Activated CD8-positive, alpha-beta memory T cell treated with anti-CD3 and anti-CD28 coated beads, Interleukin-2, amount 10 ng/mL, durations not matched to agents 7 days and 5 days (primary cell): ENCODE results near the gene MAP3K3. TPM values are rescaled to one million over a fixed set of nuclear protein-coding genes. Genes with fewer than 3 reads are reported as not detected.
"Not testable (repeated sequence)": the region's sequence is repeated elsewhere in the genome, so short reads cannot be mapped to it uniquely, and the experiment has no call there.

Source experiments
- ATAC-seq: fragments of 150-1000 bp; cut with Tn5 transposase; one replicate; pipeline ENCODE4 v1.10.0; 2021; ENCODE audit warnings: moderate library complexity
- CTCF ChIA-PET: fragments of 350-600 bp; sonication (Branson Sonifier 250); formaldehyde crosslinking; loops from one replicate; lab custom pipeline; 2021; ENCODE audit warnings: antibody characterized with exemption; lab: Charles Lee
- DNase-seq: peaks from one replicate; pipeline ENCODE4 v3.0.0-alpha.2; 2020
- H3K27ac Mint-ChIP-seq: one replicate; pipeline ENCODE4 v1.8.0; 2021; ENCODE audit warnings: mild to moderate bottlenecking, mixed read lengths
- H3K27me3 Mint-ChIP-seq: one replicate; pipeline ENCODE4 v1.8.0; 2021; ENCODE audit warnings: mixed read lengths
- H3K36me3 Mint-ChIP-seq: one replicate; pipeline ENCODE4 v1.8.0; 2021; ENCODE audit warnings: mild to moderate bottlenecking, mixed read lengths
- H3K4me1 Mint-ChIP-seq: one replicate; pipeline ENCODE4 v1.8.0; 2021; ENCODE audit warnings: mixed read lengths
- H3K4me3 Mint-ChIP-seq: one replicate; pipeline ENCODE4 v1.8.0; 2021; ENCODE audit warnings: mild to moderate bottlenecking, moderate library complexity, mixed read lengths
- H3K9me3 Mint-ChIP-seq: one replicate; pipeline ENCODE4 v1.8.0; 2022; ENCODE audit warnings: low read depth, mixed read lengths
- total RNA-seq, 2 experiments: library from RNA; stranded (reverse); gene quantifications; one replicate each; pipeline ENCODE4 v1.2.3, GENCODE V29; 2021

Gene MAP3K3
- total RNA-seq, 2 experiments from 2014 or later, result 29.0 to 36.5 TPM

DNA sequence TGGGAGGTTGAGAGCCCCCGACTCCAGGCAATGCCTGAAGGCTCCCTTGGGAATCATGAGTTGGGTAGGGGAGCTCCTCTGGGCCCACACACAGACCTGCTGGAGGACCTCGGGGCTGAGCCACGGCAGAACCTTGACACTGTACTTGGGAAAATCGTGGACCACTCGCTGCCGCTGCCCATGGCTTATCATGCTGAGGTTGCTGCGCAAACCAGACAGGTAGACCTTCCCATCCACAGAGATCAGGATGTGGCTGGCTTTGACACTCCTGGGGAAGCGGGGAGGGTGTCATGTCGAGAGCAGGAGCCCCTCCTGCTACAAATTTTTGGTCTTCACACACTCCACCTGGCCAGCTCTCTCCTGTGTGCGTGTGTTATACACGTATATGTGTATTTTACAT is 84.9 kb downstream of the MAP3K3 start:
- no peak overlapping the region for H3K4me3 Mint-ChIP-seq
- peaks cover 32% of the 10 kb centered on the region for H3K36me3 Mint-ChIP-seq
- CTCF ChIA-PET, result interaction anchor here (0.7 to 10.7 kb wide), 7 partner anchors 8 to 549 kb away, joined by 3 to 133 read pairs (median 4); no protein-coding TSS in a partner anchor
- peak; percentile 41 for DNase-seq
- H3K4me1 Mint-ChIP-seq, result peaks cover 69% of the 10 kb centered on the region
- H3K27ac Mint-ChIP-seq, result peak overlapping the region; percentile 71
- H3K9me3 Mint-ChIP-seq, result no peaks in the 10 kb centered on the region
- no peaks in the 10 kb centered on the region for H3K27me3 Mint-ChIP-seq
- ATAC-seq, result peak; percentile 2

DNA sequence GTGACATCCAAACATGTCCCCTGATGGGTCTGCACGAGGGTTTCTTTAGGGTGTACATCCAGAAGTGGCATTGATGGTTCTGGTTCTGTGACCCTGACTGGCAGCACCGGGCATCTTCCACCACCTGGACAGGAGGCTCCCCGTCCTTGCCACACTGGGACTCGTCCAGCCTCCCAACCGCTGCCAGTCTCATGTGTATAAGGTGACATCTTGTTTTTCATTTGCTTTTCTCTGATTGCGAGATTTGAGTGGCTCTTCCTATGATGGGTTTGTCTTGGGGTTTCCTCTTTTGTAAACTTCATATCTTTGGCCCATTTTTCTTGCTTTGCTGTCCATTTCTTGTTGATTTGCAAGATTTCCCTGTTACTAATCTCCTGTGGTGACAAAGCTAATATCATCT is 86.9 kb downstream of the MAP3K3 start:
- no peak overlapping the region for H3K4me3 Mint-ChIP-seq
- CTCF ChIA-PET, result interaction anchor here (0.7 to 10.7 kb wide), 13 partner anchors 8 to 283 kb away, joined by 3 to 133 read pairs (median 13); partner anchors contain the start of genes CCDC47, DDX42 and LIMD2
- no peaks in the 10 kb centered on the region for H3K9me3 Mint-ChIP-seq
- peaks cover 50% of the 10 kb centered on the region for H3K4me1 Mint-ChIP-seq
- H3K27ac Mint-ChIP-seq, result peak overlapping the region; percentile 21
- no peaks in the 10 kb centered on the region for H3K27me3 Mint-ChIP-seq
- H3K36me3 Mint-ChIP-seq, result peaks cover 25% of the 10 kb centered on the region
- no peak for DNase-seq
- no peak for ATAC-seq

DNA sequence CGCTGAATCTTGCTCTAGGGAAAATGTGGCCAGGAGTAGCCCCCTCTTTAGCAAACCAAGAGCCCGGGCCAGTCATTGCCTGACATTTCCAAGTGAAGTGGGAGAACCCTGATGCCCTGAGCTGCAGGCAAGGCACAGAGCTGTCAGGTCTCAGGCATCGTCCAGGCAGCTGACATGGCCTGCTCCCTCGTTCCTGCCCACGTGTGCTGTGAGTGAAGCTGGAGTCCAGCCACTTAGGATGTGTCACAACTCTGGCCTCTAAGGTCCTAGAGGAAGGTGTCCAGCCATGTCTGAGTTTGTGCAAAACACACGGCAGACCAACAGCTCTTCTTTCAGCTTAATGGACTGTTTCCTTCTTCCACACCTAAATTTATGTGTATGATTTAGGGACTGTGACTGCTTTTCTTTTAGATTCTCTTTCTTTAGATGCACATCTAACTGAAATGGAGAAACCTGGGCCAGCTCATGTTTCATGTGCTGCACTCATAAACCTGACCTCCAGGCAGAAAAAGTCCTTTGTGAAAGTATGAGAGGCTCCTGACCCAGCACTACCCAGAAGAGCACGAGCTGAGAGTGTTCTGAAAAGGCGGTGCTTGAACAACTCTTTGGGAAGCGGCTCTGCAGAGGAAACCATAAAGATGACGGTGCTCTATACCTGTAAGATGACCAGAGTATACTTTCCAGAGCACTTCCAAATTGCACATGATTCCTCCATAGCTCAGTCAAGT is 92.5 kb downstream of the MAP3K3 start:
- CTCF ChIA-PET, result interaction anchor here (1.4 to 10.7 kb wide), 3 partner anchors 9 to 23 kb away, joined by 4 to 133 read pairs (median 12); no protein-coding TSS in a partner anchor
- no peak overlapping the region for H3K4me3 Mint-ChIP-seq
- no peaks in the 10 kb centered on the region for H3K27me3 Mint-ChIP-seq
- ATAC-seq, result no peak
- H3K4me1 Mint-ChIP-seq, result peaks cover 4% of the 10 kb centered on the region
- no peaks in the 10 kb centered on the region for H3K9me3 Mint-ChIP-seq
- no peak overlapping the region for H3K27ac Mint-ChIP-seq
- peak; percentile 31 for DNase-seq
- H3K36me3 Mint-ChIP-seq, result peaks cover 17% of the 10 kb centered on the region

DNA sequence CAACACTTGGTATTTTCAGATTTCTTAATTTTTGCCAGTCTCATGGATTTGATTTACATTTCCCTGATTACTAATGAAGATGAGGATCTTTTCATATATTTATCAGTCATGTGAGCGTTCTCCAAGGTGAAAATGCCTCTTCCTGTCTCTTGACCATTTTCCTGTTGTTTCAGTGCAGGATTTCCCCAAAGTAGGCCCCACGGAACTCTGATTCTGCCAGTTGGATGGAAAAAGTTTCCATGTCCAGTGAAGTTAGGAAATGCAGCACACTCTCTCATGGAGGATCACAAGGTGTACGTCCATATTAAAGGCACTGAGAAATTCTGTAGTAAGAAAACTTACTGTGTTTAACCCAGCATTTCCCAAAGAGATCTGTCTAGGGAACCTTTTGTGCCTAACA is 94.2 kb downstream of the MAP3K3 start:
- no peak overlapping the region for H3K27ac Mint-ChIP-seq
- no peaks in the 10 kb centered on the region for H3K4me1 Mint-ChIP-seq

GRCh38 chr17:63718988-63719387 is 96.8 kb downstream of the MAP3K3 start:
- Mint-ChIP-seq H3K36me3 (peaks cover 10% of the 10 kb centered on the region), H3K27me3 (no peaks in the 10 kb centered on the region), H3K9me3 (no peaks in the 10 kb centered on the region), H3K27ac (no peak overlapping the region), H3K4me3 (no peak overlapping the region), H3K4me1 (no peaks in the 10 kb centered on the region)
- ATAC-seq (no peak), DNase-seq (no peak)
- CTCF ChIA-PET, result interaction anchor here (3.6 kb wide), 1 partner anchor 9 kb away, joined by 17 read pairs; no protein-coding TSS in a partner anchor

More for the DNA sequence above, 94.2 kb downstream of the MAP3K3 start:
- CTCF ChIA-PET, result interaction anchor here (1.0 to 3.1 kb wide), 3 partner anchors 9 to 19 kb away, joined by 3 to 12 read pairs (median 4); no protein-coding TSS in a partner anchor
- Mint-ChIP-seq H3K9me3 (no peaks in the 10 kb centered on the region), H3K36me3 (peaks cover 13% of the 10 kb centered on the region), H3K4me3 (no peak overlapping the region), H3K27me3 (no peaks in the 10 kb centered on the region)
- ATAC-seq (no peak), DNase-seq (no peak)

DNA sequence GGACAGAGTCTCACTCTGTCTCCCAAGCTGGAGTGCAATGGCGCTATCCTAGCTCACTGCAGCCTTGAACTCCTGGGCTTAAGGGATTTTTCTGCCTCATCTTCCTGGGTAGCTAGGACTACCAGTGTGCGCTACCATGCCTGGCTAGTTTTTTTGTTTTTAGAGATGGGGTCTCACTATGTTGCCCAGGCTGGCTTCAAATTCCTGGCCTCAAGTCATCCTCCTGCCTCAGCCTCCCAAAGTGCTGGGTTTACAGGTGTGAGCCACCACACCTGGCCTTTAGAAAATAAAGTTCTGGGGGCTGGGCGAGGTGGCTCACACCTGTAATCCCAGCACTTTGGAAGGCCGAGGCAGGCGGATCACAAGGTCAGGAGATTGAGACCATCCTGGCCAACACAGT is 98.0 kb downstream of the MAP3K3 start:
- not testable (repeated sequence) for H3K4me3 Mint-ChIP-seq, H3K27me3 Mint-ChIP-seq, H3K4me1 Mint-ChIP-seq, DNase-seq, H3K9me3 Mint-ChIP-seq, H3K27ac Mint-ChIP-seq, ATAC-seq
- H3K36me3 Mint-ChIP-seq, result peaks cover 11% of the 10 kb centered on the region
- CTCF ChIA-PET, result interaction anchor here (1.1 to 3.6 kb wide), 2 partner anchors 9 to 10 kb away, joined by 4 to 17 read pairs; no protein-coding TSS in a partner anchor

DNA sequence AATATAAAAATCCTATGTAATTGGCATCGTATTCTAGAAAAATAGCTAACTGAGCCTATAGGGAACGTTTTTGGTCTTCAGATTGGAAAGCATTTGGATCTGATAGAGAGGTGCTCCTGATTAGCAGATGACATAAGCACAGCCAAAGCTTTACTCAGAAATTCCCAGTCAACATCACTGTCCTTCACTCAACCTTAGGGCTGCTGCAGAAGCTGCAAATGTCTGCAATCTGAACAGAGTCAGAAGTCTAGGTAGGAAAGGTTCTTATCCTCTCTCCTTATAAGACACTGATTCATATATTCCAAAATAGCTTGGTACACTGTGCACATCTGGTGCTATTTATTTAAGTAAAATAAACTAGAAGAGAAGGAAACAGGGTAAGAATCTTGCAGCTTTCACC is 100.2 kb downstream of the MAP3K3 start:
- H3K9me3 Mint-ChIP-seq, result no peaks in the 10 kb centered on the region
- DNase-seq (no peak), ATAC-seq (no peak)
- H3K27ac Mint-ChIP-seq, result no peak overlapping the region
- H3K27me3 Mint-ChIP-seq, result no peaks in the 10 kb centered on the region
- peaks cover 14% of the 10 kb centered on the region for H3K36me3 Mint-ChIP-seq
- CTCF ChIA-PET, result interaction anchor here (3.6 kb wide), 1 partner anchor 12 kb away, joined by 17 read pairs; no protein-coding TSS in a partner anchor
- H3K4me1 Mint-ChIP-seq, result no peaks in the 10 kb centered on the region
- H3K4me3 Mint-ChIP-seq, result no peak overlapping the region

- Mint-ChIP-seq H3K27me3 (no peaks in the 10 kb centered on the region), H3K36me3 (peaks cover 8% of the 10 kb centered on the region), H3K4me3 (no peak overlapping the region), H3K9me3 (no peaks in the 10 kb centered on the region), H3K27ac (no peak overlapping the region), H3K4me1 (peaks cover 16% of the 10 kb centered on the region)
- DNase-seq (no peak), ATAC-seq (no peak)
- CTCF ChIA-PET, result interaction anchor here (1.0 to 3.7 kb wide), 3 partner anchors 25 to 99 kb away, joined by 3 to 15 read pairs (median 4); no protein-coding TSS in a partner anchor
These were observed 113.5 kb downstream of the MAP3K3 start for GRCh38 chr17:63735691-63736090.

DNA sequence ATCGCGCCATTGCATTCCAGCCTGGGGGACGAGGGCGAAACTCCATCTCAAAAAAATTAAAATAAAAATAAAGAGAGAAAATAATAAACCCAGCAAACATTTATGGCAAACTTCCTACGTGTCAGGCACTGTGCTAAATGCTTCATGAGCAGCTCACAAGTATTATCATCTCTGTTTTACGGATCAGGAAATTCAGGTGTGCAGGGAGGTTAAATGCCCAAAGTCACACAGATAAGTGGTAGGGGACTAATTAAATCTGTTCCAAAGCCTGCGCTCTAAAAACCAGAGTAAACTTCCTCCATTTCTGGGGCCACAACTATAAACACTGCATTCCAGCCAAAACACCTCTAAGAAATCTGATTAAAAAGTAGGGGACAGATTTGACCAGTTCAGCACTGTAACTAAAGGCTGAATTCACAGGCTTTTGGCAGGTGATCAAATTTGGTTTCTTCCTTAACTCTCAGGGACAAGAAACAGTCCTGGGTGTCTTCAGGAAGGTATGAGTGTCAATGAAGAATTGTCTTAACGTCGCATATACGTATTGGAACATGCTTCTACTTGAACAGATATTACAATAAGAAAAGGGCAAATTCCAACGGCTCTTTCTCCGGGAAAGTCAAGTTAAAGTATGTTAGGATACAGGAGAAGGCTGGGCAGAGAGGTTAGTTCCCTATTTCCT is 118.4 kb downstream of the MAP3K3 start:
- ATAC-seq, result no peak
- H3K27me3 Mint-ChIP-seq, result no peaks in the 10 kb centered on the region
- H3K4me1 Mint-ChIP-seq, result peaks cover 26% of the 10 kb centered on the region
- H3K36me3 Mint-ChIP-seq, result peaks cover 10% of the 10 kb centered on the region
- DNase-seq, result no peak
- no peaks in the 10 kb centered on the region for H3K9me3 Mint-ChIP-seq
- H3K4me3 Mint-ChIP-seq, result peak overlapping the region; percentile 94
- H3K27ac Mint-ChIP-seq, result peak overlapping the region; percentile 89
- CTCF ChIA-PET, result interaction anchor here (0.8 to 1.7 kb wide), 7 partner anchors 30 to 129 kb away, joined by 3 to 9 read pairs (median 3); partner anchors contain the start of genes CCDC47 and DDX42

DNA sequence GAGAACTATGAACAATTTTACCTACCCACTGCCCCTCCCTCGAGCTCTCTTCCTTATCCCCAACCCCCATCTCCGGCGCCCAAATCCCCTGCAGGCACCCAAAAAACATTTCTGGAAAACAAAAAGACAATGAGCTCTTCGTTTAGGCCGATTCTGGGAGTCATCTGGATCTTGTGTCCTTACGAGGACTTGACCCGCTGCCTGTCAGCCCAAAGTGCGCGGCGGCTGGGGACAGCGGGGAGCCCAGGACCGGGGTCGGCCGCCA is 118.9 kb downstream of the MAP3K3 start:
- Mint-ChIP-seq H3K27ac (peak overlapping the region; percentile 89), H3K4me3 (peak overlapping the region; percentile 94), H3K4me1 (peaks cover 26% of the 10 kb centered on the region), H3K27me3 (no peaks in the 10 kb centered on the region), H3K36me3 (peaks cover 14% of the 10 kb centered on the region), H3K9me3 (no peaks in the 10 kb centered on the region)
- no peak for DNase-seq
- CTCF ChIA-PET, result interaction anchor here (1.1 to 1.7 kb wide), 5 partner anchors 30 to 129 kb away, joined by 3 to 9 read pairs (median 4); partner anchors contain the start of genes CCDC47 and DDX42
- ATAC-seq, result no peak

DNA sequence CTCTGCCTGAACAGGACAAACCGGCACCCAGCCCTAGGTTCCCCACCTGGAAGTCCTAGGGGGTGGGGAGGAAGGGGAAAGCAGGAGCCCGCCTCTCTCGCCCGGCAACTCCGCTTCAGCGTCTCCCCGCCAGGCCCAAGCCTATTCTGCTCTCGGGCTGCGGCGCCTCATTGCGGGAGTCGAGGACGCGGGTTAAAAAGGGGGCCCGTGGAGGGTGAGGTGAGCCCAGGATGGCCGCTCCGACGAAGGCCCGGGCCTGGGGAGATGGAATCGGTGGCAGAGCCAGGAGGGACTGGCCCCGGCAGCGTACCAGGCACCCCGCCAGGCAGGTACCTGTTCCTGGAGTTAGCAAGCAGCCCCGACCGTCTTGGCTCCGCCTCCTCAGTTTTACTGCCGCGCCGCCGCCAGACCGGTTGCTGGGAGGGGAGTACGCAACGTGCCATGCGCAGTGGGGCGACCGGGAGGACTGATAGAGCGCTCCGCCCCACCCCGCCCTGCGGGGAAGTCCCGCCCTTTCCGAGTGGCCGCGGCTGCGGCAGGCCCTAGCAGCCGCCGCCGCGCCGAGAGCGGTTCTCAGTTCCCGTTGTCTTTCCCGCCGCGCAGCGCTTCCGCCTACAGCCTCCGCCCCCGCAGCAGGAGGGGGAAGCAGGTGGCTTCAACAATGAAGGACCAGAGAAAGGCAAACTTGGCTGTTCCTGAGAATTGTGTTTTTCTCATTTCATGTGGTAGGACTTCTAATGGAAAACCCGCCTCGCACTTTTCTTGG is 119.4 kb downstream of the MAP3K3 start, which contains the start of gene STRADA:
TSS of gene STRADA (minus strand) at position 392 of the 766 bp plus-strand sequence. CDS start 13,430 bp downstream, outside the sequence.
- Mint-ChIP-seq H3K36me3 (peaks cover 16% of the 10 kb centered on the region), H3K4me3 (peak within 1 kb of the TSS; percentile 94), H3K27me3 (no peaks in the 10 kb centered on the region), H3K4me1 (peaks cover 26% of the 10 kb centered on the region), H3K27ac (peak within 1 kb of the TSS; percentile 89), H3K9me3 (no peaks in the 10 kb centered on the region)
- ATAC-seq (peak; percentile 95), DNase-seq (peak; percentile 100)
- CTCF ChIA-PET, result interaction anchor here (0.7 to 1.7 kb wide), 14 partner anchors 11 to 130 kb away, joined by 3 to 11 read pairs (median 5); partner anchors contain the start of genes CCDC47, DDX42 and LIMD2
